LNCaP clone FGC (cell line): ENCODE measurements around the gene ANKS1A.
"Not testable (repeated sequence)": the region's sequence is repeated elsewhere in the genome, so short reads cannot be mapped to it uniquely, and the experiment has no call there.

Source experiments
- DNase-seq: peaks from one replicate; pipeline ENCODE4 v3.0.0-alpha.2; 2011; ENCODE audit warnings: low read depth
- H3K4me3 ChIP-seq: 2 replicates; pipeline ENCODE4 v1.5.1; 2011; ENCODE audit warnings: mild to moderate bottlenecking, low read depth, low read length, control low read depth
- TF ChIP-seq, protein P1 (sequence below): IDR thresholded peaks from 2 replicates; pipeline ENCODE4 v1.5.1; 2012; ENCODE audit warnings: mild to moderate bottlenecking; ENCODE audit not compliant: control insufficient read depth, insufficient read depth; ENCODE audit errors: extremely low read depth

The ANKS1A gene

DNA sequence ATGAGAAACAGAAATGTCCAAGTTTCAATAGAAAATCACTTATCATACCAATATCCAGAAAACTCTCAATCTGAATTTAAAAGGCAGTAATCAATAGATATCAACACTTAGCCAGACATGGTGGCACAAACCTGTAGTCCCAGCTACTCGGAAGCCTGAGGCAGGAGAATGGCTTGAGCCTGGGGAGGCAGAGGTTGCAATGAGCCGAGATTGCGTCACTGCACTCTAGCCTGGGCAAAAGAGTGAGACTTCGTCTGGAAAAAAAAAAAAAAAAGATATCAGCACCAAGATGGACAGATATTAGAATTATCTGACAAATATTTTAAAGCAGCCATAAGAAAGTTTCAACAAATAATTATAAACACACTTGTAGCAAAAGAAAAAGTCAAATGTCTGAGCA is 205.1 kb downstream of the ANKS1A start:
- no peak overlapping the region for H3K4me3 ChIP-seq
- DNase-seq, result no peak
- TF ChIP-seq, protein P1, sequence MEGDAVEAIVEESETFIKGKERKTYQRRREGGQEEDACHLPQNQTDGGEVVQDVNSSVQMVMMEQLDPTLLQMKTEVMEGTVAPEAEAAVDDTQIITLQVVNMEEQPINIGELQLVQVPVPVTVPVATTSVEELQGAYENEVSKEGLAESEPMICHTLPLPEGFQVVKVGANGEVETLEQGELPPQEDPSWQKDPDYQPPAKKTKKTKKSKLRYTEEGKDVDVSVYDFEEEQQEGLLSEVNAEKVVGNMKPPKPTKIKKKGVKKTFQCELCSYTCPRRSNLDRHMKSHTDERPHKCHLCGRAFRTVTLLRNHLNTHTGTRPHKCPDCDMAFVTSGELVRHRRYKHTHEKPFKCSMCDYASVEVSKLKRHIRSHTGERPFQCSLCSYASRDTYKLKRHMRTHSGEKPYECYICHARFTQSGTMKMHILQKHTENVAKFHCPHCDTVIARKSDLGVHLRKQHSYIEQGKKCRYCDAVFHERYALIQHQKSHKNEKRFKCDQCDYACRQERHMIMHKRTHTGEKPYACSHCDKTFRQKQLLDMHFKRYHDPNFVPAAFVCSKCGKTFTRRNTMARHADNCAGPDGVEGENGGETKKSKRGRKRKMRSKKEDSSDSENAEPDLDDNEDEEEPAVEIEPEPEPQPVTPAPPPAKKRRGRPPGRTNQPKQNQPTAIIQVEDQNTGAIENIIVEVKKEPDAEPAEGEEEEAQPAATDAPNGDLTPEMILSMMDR, result no peak

DNA sequence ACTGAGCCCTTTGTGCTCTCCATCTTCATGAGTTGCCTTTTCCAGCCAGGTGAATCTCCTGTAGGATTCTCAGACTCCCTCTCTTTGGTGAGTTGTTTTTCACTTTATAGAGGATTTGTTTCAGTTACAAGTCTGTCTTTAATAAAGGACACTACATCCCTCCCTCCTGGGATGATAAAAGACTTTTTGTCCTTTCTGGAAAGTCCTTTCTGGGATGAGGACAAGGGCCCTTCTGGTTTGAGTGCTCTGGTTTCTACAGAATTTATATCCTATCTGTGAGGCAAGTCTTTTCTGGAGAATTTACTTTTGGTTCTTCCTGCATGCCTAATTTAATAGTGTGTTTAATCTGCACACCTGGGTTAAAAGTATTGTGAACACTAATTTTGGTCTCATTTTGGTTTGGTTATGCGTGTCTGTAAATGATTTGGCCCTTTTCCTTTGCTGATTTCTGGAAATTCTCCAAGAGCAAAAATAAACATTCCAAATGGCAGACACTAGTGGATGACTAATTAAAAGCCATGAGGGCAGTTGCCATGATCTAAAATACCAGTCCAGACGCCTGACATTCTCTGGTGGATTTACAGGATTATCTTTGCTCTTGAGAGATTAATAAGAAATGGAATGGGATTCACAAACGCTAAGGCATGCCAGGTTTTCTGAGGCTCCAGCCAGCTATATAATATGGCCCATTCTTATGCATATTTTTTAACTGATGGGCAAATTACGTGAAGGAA is 207.2 kb downstream of the ANKS1A start:
- peak; percentile 33 for DNase-seq
- TF ChIP-seq, protein P1, result no peak
- H3K4me3 ChIP-seq, result no peak overlapping the region

DNA sequence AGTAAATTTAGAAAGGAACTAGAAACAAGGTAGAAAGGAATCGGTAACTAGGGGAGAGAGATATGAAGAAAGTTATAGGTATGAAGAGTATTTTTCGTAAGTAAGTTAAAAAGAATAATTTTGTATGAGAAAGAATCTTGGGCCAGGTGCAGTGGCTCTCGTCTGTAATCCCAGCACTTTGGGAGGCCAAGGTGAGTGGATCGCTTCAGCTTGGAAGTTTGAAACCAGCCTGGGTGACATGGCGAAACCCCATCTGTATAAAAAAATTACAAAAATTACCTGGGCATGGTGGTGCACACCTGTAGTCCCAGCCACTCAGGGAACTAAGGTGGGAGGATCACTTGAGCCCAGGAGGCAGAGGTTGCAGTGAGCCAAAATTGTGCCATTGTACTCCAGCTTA is 210.1 kb downstream of the ANKS1A start:
- no peak overlapping the region for H3K4me3 ChIP-seq
- DNase-seq, result no peak
- TF ChIP-seq, protein P1, result no peak

DNA sequence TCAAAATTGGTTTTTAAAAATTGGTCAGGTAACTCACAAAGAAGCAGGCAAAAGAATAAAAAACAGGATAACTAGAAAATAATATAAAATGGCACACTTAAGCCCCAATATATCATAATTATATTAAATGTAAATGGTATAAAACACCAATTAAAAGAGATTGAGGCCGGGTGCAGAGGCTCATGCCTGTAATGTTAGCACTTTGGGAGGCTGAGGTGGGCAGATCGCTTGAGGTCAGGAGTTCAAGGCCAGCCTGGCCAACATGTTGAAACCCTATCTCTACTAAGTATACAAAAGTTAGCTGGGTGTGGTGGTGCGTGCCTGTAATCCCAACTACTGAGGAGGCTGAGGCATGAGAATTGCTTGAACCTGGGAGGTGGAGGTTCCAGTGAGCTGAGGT is 216.0 kb downstream of the ANKS1A start:
- TF ChIP-seq, protein P1, result no peak
- DNase-seq, result no peak
- no peak overlapping the region for H3K4me3 ChIP-seq

DNA sequence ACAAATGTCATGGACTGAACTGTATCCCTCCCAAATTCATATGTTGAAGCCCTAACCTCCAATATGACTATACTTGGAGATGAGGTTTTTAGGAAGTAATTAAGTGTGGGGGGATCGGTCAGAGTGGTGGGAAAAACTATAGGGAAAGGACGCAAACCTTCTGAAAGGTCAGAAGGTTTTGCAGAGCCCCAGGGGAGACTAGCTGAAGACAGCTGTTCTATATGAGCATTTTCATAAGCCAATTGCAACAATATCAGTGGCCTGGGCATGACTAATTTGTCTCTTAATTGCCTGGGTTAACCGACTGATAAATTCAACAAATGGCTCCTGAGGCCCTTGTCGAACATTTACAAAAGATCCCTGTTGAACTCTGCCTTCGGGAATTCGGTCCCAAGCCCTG is 217.0 kb downstream of the ANKS1A start:
- DNase-seq, H3K4me3 ChIP-seq: not testable (repeated sequence)

DNA sequence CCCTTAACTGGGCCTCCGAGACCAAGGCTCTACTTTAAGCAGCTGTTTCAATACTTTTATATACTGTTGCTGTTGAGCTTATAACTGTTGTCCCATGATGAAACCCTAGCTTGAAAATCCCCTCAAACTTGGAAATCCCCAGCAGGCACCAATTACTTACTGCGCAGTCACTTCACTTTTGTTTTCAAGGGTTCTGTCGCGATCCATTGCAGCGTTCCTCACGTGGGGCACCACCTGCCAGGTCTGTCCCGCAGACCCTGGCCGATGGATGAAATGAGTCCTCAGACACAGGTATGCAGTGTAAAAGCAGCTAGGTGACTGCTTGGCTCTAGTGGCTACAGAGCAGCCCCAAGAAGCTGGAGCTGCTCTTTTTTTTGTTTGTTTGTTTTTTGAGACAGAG is 218.2 kb downstream of the ANKS1A start:
- not testable (repeated sequence) for DNase-seq, H3K4me3 ChIP-seq

DNA sequence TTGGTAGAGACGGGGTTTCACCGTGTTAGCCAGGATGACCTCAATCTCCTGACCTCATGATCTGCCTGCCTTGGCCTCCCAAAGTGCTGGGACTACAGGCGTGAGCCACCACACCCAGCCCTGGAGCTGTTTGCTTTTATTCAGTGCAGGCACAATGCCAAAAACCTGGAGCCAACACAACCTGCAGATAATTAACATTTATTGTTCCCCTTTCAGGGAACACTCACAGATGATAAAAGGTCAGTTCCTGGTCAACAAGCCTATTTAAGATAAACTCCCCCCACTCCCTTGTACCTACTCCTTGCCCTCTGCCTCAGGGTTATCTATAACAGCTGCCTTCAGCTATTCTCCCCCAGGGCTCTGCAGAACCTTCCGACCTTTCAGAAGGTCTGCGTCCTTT is 218.7 kb downstream of the ANKS1A start:
- DNase-seq, H3K4me3 ChIP-seq: not testable (repeated sequence)

DNA sequence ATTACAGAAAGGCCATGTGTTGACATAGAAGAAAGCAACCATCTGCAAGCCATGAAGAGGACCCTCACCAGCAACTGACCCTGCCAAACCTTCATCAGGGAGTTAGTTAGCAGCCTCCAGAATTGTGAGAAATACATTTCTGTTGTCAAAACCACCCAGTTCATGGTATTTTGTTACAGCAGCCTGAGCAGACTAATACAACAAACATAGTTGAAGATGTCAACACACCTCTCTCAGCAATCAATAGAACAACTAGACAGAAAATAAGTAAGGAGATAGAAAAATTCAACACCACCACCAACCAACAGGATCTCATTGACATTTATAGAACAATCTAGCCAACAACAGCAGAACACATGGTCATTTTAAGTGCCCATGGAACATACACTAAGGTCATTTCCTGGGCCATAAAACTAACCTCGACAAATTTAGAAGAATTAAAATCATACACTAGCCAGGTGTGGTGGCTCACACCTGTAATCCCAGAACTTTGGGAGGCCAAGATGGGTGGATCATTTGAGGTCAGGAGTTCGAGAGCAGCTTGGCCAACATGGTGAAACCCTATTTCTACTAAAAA is 219.3 kb downstream of the ANKS1A start:
- TF ChIP-seq, protein P1, result no peak
- no peak for DNase-seq
- H3K4me3 ChIP-seq, result no peak overlapping the region

DNA sequence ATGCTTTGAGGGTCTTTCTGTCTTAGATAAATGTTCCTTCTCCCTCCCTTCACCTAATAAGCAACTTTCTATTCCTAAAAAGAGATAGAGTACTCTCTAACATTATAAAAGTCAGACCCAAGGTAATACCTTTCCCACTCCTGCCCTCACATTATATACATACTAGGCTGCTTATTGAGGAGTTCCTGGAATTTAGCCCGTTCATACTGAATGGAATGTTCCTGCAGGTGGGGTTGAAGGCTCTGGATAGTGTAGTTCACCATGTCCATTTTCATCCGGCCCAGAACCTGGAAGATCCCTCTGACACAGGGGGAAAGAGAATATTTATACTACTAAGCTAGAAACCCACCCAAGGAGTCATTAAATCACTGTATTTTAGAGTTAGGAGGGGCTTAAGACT is 231.7 kb downstream of the ANKS1A start:
- TF ChIP-seq, protein P1, result no peak
- no peak for DNase-seq
- no peak overlapping the region for H3K4me3 ChIP-seq
